NB4 (cell line): ENCODE measurements around the gene XDH.

ENCODE experiments used
- POLR2A ChIP-seq: IDR thresholded peaks from 2 replicates; pipeline ENCODE4 v1.6.1; 2011; ENCODE audit warnings: mild to moderate bottlenecking; ENCODE audit not compliant: insufficient read length; ENCODE audit errors: extremely low read depth
- TF ChIP-seq, protein P1 (sequence below): IDR thresholded peaks from one replicate; pipeline ENCODE4 v1.5.1; 2012; ENCODE audit warnings: low read depth, low read length
- TF ChIP-seq, protein P2 (sequence below): IDR thresholded peaks from 2 replicates; pipeline ENCODE4 v1.6.1; 2011; ENCODE audit warnings: low read depth, low read length

DNA sequence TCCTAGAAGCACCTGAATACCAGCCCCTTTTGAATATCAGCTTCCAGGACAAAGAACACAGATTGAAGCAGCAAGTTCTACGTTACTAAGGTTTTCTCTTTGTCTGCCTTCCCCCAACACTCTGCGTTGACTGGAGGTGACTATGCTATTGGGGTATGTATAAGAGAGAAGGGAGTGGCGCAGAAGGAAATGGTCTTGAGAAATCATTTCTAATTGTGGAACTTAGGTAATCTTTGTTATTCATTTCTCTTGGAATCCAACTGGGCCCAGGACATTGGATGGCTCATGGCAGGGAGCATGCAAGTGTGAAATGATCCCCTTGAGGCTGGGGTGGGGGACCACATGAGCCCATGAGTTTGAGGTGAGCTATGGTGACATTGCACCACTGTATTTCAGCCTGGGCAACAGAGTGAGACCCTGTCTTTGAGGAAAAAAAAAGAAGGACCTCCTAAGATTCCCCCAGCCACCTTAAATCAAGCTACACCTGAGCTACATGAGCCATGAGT is 29.7 kb downstream of the XDH start:
- no peak for TF ChIP-seq POLR2A
- TF ChIP-seq, protein P1, sequence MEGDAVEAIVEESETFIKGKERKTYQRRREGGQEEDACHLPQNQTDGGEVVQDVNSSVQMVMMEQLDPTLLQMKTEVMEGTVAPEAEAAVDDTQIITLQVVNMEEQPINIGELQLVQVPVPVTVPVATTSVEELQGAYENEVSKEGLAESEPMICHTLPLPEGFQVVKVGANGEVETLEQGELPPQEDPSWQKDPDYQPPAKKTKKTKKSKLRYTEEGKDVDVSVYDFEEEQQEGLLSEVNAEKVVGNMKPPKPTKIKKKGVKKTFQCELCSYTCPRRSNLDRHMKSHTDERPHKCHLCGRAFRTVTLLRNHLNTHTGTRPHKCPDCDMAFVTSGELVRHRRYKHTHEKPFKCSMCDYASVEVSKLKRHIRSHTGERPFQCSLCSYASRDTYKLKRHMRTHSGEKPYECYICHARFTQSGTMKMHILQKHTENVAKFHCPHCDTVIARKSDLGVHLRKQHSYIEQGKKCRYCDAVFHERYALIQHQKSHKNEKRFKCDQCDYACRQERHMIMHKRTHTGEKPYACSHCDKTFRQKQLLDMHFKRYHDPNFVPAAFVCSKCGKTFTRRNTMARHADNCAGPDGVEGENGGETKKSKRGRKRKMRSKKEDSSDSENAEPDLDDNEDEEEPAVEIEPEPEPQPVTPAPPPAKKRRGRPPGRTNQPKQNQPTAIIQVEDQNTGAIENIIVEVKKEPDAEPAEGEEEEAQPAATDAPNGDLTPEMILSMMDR = no peak
- TF ChIP-seq, protein P2, sequence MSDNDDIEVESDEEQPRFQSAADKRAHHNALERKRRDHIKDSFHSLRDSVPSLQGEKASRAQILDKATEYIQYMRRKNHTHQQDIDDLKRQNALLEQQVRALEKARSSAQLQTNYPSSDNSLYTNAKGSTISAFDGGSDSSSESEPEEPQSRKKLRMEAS = no peak
